GM23338 (cell line): Measurements from ENCODE around the gene POLR1A.

Experiments used
- EZH2phosphoT487 ChIP-seq: fragments of 200-600 bp; sonication (generic); IDR thresholded peaks from one replicate; pipeline ENCODE4 v1.8.1; 2018; ENCODE audit warnings: antibody characterized with exemption; ENCODE audit not compliant: unreplicated experiment
- TF ChIP-seq, protein P1 (sequence below), 2 experiments: fragments of 200-600 bp in 1 of 2; sonication (generic) in 1 of 2; conservative IDR thresholded peaks; 2 replicates each; pipeline versions ENCODE4 v1.5.1 to v1.6.1; 2016 to 2017; ENCODE audit warnings: antibody characterized with exemption in 2 of 2, low read depth in 2 of 2, mild to moderate bottlenecking in 2 of 2, moderate library complexity in 1 of 2

DNA sequence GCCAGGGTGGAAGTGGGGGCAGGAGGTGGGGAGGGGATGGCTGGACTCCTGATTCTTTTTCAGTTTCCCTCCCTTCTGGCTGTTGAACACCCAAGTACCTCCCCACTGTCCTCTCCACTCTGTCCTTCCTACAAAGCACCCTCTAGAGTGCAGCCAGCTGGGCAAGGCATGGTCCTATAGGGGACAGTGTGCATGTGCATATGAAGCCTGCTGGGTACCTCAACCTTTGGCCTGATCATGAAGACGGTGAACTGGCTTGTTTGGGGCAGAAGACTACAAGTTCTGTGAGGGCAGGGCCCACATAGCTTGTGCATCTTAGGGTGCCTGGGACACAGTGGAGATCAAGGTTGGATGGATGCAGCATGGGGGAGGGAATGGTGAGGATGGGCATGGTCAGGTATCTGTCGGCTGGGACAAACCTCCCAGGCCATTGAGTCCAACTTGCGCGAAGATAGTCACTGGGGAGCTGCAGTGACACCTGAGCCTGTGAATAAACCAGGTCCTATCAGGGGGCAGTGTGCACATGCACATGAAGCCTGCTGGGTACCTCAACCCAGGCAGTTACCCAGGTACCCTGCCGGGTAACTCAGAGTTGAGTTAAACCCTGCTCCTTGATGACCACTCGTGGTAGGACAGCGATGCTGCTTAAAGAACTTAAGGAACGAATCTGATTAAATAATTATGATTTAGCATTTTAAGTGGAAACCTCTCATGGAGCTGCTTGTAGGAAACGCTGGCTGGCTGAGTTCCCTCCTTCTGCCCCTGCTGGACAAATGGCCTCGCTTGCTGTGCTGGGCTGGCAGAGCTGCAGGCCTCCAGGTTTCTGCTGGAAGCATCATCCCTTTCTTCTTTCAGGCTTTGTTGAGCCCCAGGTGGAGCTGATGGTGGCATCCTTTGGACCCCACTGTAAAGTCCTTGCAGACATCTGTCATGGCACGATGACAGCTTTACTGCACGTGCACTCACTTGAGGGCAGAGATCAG, 84.0 kb downstream of the POLR1A start:
- TF ChIP-seq, protein P1, sequence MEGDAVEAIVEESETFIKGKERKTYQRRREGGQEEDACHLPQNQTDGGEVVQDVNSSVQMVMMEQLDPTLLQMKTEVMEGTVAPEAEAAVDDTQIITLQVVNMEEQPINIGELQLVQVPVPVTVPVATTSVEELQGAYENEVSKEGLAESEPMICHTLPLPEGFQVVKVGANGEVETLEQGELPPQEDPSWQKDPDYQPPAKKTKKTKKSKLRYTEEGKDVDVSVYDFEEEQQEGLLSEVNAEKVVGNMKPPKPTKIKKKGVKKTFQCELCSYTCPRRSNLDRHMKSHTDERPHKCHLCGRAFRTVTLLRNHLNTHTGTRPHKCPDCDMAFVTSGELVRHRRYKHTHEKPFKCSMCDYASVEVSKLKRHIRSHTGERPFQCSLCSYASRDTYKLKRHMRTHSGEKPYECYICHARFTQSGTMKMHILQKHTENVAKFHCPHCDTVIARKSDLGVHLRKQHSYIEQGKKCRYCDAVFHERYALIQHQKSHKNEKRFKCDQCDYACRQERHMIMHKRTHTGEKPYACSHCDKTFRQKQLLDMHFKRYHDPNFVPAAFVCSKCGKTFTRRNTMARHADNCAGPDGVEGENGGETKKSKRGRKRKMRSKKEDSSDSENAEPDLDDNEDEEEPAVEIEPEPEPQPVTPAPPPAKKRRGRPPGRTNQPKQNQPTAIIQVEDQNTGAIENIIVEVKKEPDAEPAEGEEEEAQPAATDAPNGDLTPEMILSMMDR (conservative IDR thresholded peaks at IDR 0.05; ENCODE audit: low read depth in 2 of 2) = peak in 1 of 2 experiments; percentile 16; a peak in 1 of 4 replicates
- TF ChIP-seq EZH2phosphoT487 = no peak
